Measurements from ENCODE around the gene ABHD17C. TPM values are rescaled to one million over a fixed set of nuclear protein-coding genes. Genes with fewer than 3 reads are reported as not detected.

The ABHD17C gene
- total RNA-seq, 3 donors from 2014 or later = 1.3 to 5.2 (median 5.1) TPM

DNA sequence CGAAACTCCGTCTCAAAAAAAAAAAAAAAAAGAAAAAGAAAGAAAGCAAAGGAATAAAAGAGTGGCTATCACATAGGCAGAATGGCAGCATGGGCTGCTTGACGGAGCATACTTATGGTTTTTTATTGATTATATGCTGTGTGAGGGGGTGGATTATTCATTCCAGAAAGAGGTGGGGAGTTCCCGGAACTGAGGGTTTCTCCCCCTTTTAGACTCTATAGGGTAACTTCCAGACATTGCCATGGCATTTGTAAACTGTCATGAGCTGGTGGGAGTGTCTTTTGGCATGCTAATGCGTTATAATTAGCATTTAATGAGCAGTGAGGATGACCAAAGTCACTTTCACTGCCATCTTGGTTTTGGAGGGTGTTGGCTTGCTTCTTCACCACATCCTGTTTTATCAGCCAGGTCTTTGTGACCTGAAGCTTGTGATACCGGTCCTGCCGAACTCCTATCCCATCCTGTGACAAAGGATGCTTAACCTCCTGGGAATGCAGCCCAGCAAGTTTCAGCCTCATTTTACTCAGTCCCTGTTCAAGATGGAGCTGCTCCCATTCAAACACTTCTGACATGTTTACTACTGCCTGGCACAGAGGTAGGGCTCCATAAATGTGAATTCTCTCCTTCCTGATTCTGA, 15.8 kb upstream of the ABHD17C start:
- Histone ChIP-seq H3K4me1 (no peaks in the 10 kb centered on the region), H3K9me3 (no peaks in the 10 kb centered on the region), H3K36me3 (no peaks in the 10 kb centered on the region), H3K4me3 (no peak overlapping the region), H3K27me3 (no peaks in the 10 kb centered on the region), H3K27ac (peak overlapping the region; percentile 2 to 45)
- TF ChIP-seq, protein P1, sequence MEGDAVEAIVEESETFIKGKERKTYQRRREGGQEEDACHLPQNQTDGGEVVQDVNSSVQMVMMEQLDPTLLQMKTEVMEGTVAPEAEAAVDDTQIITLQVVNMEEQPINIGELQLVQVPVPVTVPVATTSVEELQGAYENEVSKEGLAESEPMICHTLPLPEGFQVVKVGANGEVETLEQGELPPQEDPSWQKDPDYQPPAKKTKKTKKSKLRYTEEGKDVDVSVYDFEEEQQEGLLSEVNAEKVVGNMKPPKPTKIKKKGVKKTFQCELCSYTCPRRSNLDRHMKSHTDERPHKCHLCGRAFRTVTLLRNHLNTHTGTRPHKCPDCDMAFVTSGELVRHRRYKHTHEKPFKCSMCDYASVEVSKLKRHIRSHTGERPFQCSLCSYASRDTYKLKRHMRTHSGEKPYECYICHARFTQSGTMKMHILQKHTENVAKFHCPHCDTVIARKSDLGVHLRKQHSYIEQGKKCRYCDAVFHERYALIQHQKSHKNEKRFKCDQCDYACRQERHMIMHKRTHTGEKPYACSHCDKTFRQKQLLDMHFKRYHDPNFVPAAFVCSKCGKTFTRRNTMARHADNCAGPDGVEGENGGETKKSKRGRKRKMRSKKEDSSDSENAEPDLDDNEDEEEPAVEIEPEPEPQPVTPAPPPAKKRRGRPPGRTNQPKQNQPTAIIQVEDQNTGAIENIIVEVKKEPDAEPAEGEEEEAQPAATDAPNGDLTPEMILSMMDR (IDR thresholded peaks at IDR 0.05) = no peak
- intact Hi-C loops (cut with DNase I; ENCODE audit: low total_unique reads) = no loop called here
- DNase-seq (ENCODE audit: low spot score in 2 of 2) = peak in 1 of 2 donors; percentile 27

DNA sequence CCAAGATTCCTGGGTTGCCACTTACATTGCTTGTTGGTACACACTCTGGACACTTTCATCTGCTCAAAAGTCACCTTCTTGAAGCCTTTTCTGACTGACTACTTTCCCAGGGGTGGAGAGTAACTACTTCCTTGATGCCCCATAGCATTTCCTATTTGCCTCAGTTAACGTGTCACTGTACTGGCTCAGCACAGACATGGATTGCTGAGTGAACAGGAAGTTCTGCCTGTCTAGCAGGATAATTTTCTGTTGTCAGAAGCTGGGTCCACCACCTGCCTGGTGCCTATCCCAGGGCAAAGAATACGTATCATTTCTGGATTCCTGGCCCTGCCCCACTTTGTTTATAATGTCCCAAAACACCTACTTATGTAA, 15.3 kb upstream of the ABHD17C start:
- intact Hi-C loops (cut with DNase I; ENCODE audit: low total_unique reads) = no loop called here
- no peaks in the 10 kb centered on the region for H3K36me3 ChIP-seq
- no peaks in the 10 kb centered on the region for H3K9me3 ChIP-seq
- H3K27me3 ChIP-seq = no peaks in the 10 kb centered on the region
- H3K27ac ChIP-seq = peak overlapping the region; percentile 2 to 45
- TF ChIP-seq, protein P1 (IDR thresholded peaks at IDR 0.05) = no peak
- TF ChIP-seq POLR2AphosphoS5 (IDR thresholded peaks at IDR 0.05) (no peak), POLR2A (IDR thresholded peaks at IDR 0.05) (no peak)
- no peak for DNase-seq (ENCODE audit: low spot score in 2 of 2)
- H3K4me1 ChIP-seq = no peaks in the 10 kb centered on the region
- H3K4me3 ChIP-seq = no peak overlapping the region

DNA sequence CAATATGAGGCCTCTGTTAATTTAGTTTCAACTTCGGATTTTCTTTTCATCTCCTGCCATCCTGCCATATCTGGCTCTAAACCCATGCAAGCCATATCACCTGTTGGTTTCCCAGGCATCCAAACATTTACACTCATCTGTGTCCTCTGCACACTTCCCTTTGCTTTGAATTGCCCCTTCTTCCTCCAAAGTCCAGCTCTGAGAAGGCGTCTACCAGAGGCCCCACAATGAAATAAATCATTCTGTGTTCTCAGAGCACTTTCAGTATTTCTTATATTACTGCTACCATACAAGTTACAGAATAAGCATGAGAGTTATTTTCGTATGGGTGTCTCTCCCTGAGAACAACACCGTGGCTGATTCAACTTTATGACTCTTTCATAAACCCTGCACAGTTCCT, 12.9 kb upstream of the ABHD17C start:
- DNase-seq (ENCODE audit: low spot score in 2 of 2) = no peak
- H3K36me3 ChIP-seq = no peaks in the 10 kb centered on the region
- H3K27ac ChIP-seq = no peak overlapping the region
- TF ChIP-seq POLR2AphosphoS5 (IDR thresholded peaks at IDR 0.05) (no peak), POLR2A (IDR thresholded peaks at IDR 0.05) (no peak)
- TF ChIP-seq, protein P1 (IDR thresholded peaks at IDR 0.05) = no peak
- H3K4me1 ChIP-seq = no peaks in the 10 kb centered on the region
- intact Hi-C loops (cut with DNase I; ENCODE audit: low total_unique reads) = no loop called here
- no peak overlapping the region for H3K4me3 ChIP-seq
- no peaks in the 10 kb centered on the region for H3K9me3 ChIP-seq
- no peaks in the 10 kb centered on the region for H3K27me3 ChIP-seq

DNA sequence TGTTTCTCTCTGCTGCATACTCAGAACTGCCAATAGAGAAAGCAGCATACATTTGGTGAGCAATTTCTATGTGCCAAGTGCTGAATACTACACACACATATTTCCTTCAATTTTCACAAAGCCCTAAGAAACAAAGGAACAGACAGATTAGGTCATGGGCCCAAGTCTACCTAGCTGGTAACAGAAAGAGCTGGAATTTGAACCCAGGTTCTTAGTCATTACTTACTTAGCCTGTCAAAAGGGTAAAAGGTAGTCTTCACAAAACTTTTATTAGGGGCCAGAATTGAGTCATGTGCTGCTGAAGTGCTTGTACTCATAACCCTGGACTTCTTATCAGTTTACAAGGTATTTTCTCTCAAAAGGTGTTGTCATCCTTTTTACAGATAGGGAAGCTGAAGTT, 10.4 kb upstream of the ABHD17C start:
- DNase-seq (ENCODE audit: low spot score in 2 of 2) = no peak
- Histone ChIP-seq H3K4me1 (no peaks in the 10 kb centered on the region), H3K27ac (no peak overlapping the region), H3K36me3 (no peaks in the 10 kb centered on the region), H3K4me3 (no peak overlapping the region), H3K9me3 (no peaks in the 10 kb centered on the region), H3K27me3 (no peaks in the 10 kb centered on the region)
- TF ChIP-seq POLR2AphosphoS5 (IDR thresholded peaks at IDR 0.05) = no peak
- TF ChIP-seq, protein P1 (IDR thresholded peaks at IDR 0.05) = no peak
- no peak for TF ChIP-seq POLR2A (IDR thresholded peaks at IDR 0.05)
- intact Hi-C loops (cut with DNase I; ENCODE audit: low total_unique reads) = no loop called here

DNA sequence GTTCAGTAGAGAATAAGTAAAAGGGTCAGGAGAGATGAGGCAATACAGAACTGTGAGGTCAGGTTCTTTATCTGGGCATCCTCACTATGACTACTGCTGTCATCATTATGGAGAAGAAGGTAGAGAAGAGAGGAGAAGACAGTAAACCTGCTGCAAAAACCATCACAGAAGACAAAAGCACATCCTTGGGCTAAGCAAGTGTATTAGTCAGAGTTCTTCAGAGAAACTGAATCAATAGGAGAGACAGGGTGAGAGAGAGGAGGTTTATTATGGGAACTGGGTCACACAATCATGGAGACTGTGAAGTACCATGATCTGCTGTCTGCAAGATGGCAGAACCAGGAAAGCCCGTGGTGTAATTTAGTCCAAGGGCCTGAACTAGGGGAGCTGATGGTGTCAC, 9.5 kb upstream of the ABHD17C start:
- Histone ChIP-seq H3K27ac (no peak overlapping the region), H3K9me3 (no peaks in the 10 kb centered on the region), H3K36me3 (no peaks in the 10 kb centered on the region), H3K4me1 (no peaks in the 10 kb centered on the region), H3K4me3 (no peak overlapping the region), H3K27me3 (no peaks in the 10 kb centered on the region)
- intact Hi-C loops (cut with DNase I; ENCODE audit: low total_unique reads) = no loop called here
- no peak for TF ChIP-seq POLR2A (IDR thresholded peaks at IDR 0.05)
- TF ChIP-seq, protein P1 (IDR thresholded peaks at IDR 0.05) = no peak
- TF ChIP-seq POLR2AphosphoS5 (IDR thresholded peaks at IDR 0.05) = no peak
- no peak for DNase-seq (ENCODE audit: low spot score in 2 of 2)
